Measurements from ENCODE around the gene DTX2.
A peak's percentile ranks its signal among the peaks of the same experiment; 100 is the strongest.
"Not testable (repeated sequence)": the region's sequence is repeated elsewhere in the genome, so short reads cannot be mapped to it uniquely, and the experiment has no call there.

DTX2 gene

GRCh38 chr7:76461464-76462101, at the start of gene DTX2:
TSS of gene DTX2 (plus strand) at chr7:76461709. CDS start at chr7:76480510, 18,801 bp downstream.
- not testable (repeated sequence) for DNase-seq

- no peak for DNase-seq
Observed at GRCh38 chr7:76412249-76412648, 49.3 kb upstream of the DTX2 start.

- DNase-seq: not testable (repeated sequence)
Observed at GRCh38 chr7:76417654-76418310, 43.7 kb upstream of the DTX2 start.

- DNase-seq: not testable (repeated sequence)
Observed at GRCh38 chr7:76421097-76421496, 40.4 kb upstream of the DTX2 start.

- DNase-seq: no peak
Observed at GRCh38 chr7:76423666-76424412, 37.7 kb upstream of the DTX2 start.

- no peak for DNase-seq
Observed at GRCh38 chr7:76424413-76425111, 36.9 kb upstream of the DTX2 start, which contains the start of gene ZP3. TSS of gene ZP3 (plus strand) at chr7:76424950. CDS start at chr7:76424965, 15 bp downstream.

GRCh38 chr7:76425156-76425555, 36.4 kb upstream of the DTX2 start:
- no peak for DNase-seq

GRCh38 chr7:76425558-76425957, 36.0 kb upstream of the DTX2 start:
- DNase-seq: not testable (repeated sequence)

GRCh38 chr7:76426246-76426645, 35.3 kb upstream of the DTX2 start:
- DNase-seq: no peak

- DNase-seq: no peak
Observed at GRCh38 chr7:76427635-76428034, 33.9 kb upstream of the DTX2 start.

GRCh38 chr7:76428149-76428823, 33.2 kb upstream of the DTX2 start:
- no peak for DNase-seq

GRCh38 chr7:76428868-76429805, 32.4 kb upstream of the DTX2 start:
- no peak for DNase-seq

GRCh38 chr7:76430211-76430610, 31.3 kb upstream of the DTX2 start:
- DNase-seq: no peak

GRCh38 chr7:76430836-76431235, 30.7 kb upstream of the DTX2 start:
- no peak for DNase-seq

- peak; percentile 10 to 64 for DNase-seq
Observed at GRCh38 chr7:76437873-76438272, 23.6 kb upstream of the DTX2 start.

GRCh38 chr7:76439120-76439888, 22.2 kb upstream of the DTX2 start:
- DNase-seq: not testable (repeated sequence)

GRCh38 chr7:76440404-76440803, 21.1 kb upstream of the DTX2 start:
- not testable (repeated sequence) for DNase-seq

- not testable (repeated sequence) for DNase-seq
Observed at GRCh38 chr7:76441792-76442191, 19.7 kb upstream of the DTX2 start.

GRCh38 chr7:76442664-76443446, 18.7 kb upstream of the DTX2 start:
- not testable (repeated sequence) for DNase-seq

GRCh38 chr7:76443846-76444245, 17.7 kb upstream of the DTX2 start:
- not testable (repeated sequence) for DNase-seq

All from NCI-H446 (cell line).